Fibroblast of lung (primary cell): ENCODE data around the gene GTF3C1.

Experiments
- CTCF ChIP-seq, 2 donors: IDR thresholded peaks in 1 of 2; conservative IDR thresholded peaks in 1 of 2; 1 replicate in 1 of 2; 2 replicates in 1 of 2; pipeline ENCODE4 v1.5.1; 2011 to 2012; ENCODE audit warnings: low read length in 2 of 2, control low read depth in 1 of 2, inconsistent platforms in 1 of 2, low read depth in 1 of 2, mild to moderate bottlenecking in 1 of 2
- EZH2 ChIP-seq: IDR thresholded peaks from 2 replicates; pipeline ENCODE4 v1.5.1; 2012; ENCODE audit warnings: low read length, control low read depth, mild to moderate bottlenecking; ENCODE audit errors: missing control alignments

GRCh38 chr16:27474041-27474440 lies 75.7 kb downstream of the GTF3C1 start:
- TF ChIP-seq CTCF (conservative IDR thresholded peaks at IDR 0.05 in 1 of 2, IDR thresholded peaks at IDR 0.05 in 1 of 2; ENCODE audit: low read depth in 1 of 2, low read length in 2 of 2): no peak
- TF ChIP-seq EZH2: no peak
